Nephron progenitor cell (in vitro differentiated cells): ENCODE measurements around the gene SPATC1L.

Experiments used
- DNase-seq: peaks from one replicate; pipeline ENCODE4 v3.0.0; 2021
- H3K27ac Mint-ChIP-seq: 2 replicates; pipeline ENCODE4 v1.8.0; 2021; ENCODE audit warnings: mild to moderate bottlenecking, moderate library complexity, mixed read lengths
- H3K27me3 Mint-ChIP-seq: 2 replicates; pipeline ENCODE4 v1.8.0; 2021; ENCODE audit warnings: mild to moderate bottlenecking, low read depth, mixed read lengths; ENCODE audit not compliant: poor library complexity
- H3K36me3 Mint-ChIP-seq: 2 replicates; pipeline ENCODE4 v1.8.0; 2021; ENCODE audit warnings: low read depth, mixed read lengths
- H3K4me1 Mint-ChIP-seq: 2 replicates; pipeline ENCODE4 v1.8.0; 2021; ENCODE audit warnings: mixed read lengths
- H3K4me3 Mint-ChIP-seq: 2 replicates; pipeline ENCODE4 v1.8.0; 2021; ENCODE audit warnings: mild to moderate bottlenecking, moderate library complexity, mixed read lengths
- H3K9me3 Mint-ChIP-seq: 2 replicates; pipeline ENCODE4 v1.8.0; 2021; ENCODE audit warnings: mild to moderate bottlenecking, moderate library complexity, mixed read lengths
- CTCF ChIP-seq: fragments of 200-600 bp; sonication (generic); IDR thresholded peaks from 2 replicates; pipeline ENCODE4 v1.5.0; 2021; ENCODE audit warnings: antibody characterized with exemption

The SPATC1L gene

GRCh38 chr21:46157396-46157986 lies 26.8 kb downstream of the SPATC1L start:
- no peak for TF ChIP-seq CTCF
- H3K4me3 Mint-ChIP-seq: no peak overlapping the region
- no peak overlapping the region for H3K27ac Mint-ChIP-seq
- peaks cover 3% of the 10 kb centered on the region for H3K9me3 Mint-ChIP-seq
- H3K27me3 Mint-ChIP-seq: no peaks in the 10 kb centered on the region
- peaks cover 24% of the 10 kb centered on the region for H3K4me1 Mint-ChIP-seq
- H3K36me3 Mint-ChIP-seq: peaks cover 8% of the 10 kb centered on the region
- DNase-seq: no peak

- Mint-ChIP-seq H3K9me3 (no peaks in the 10 kb centered on the region), H3K4me3 (no peak overlapping the region), H3K36me3 (no peaks in the 10 kb centered on the region), H3K27me3 (no peaks in the 10 kb centered on the region), H3K4me1 (peaks cover 31% of the 10 kb centered on the region), H3K27ac (peak overlapping the region; percentile 92)
- DNase-seq: no peak
- TF ChIP-seq CTCF: no peak
These were observed 27.6 kb downstream of the SPATC1L start for GRCh38 chr21:46156678-46157077.

GRCh38 chr21:46156378-46156645 lies 27.9 kb downstream of the SPATC1L start:
- Mint-ChIP-seq H3K27me3 (no peaks in the 10 kb centered on the region), H3K4me1 (peaks cover 31% of the 10 kb centered on the region), H3K9me3 (no peaks in the 10 kb centered on the region), H3K27ac (peak overlapping the region; percentile 92), H3K4me3 (no peak overlapping the region), H3K36me3 (no peaks in the 10 kb centered on the region)
- no peak for TF ChIP-seq CTCF
- no peak for DNase-seq

- H3K9me3 Mint-ChIP-seq: no peaks in the 10 kb centered on the region
- DNase-seq: peak; percentile 29
- H3K27me3 Mint-ChIP-seq: no peaks in the 10 kb centered on the region
- H3K4me1 Mint-ChIP-seq: peaks cover 31% of the 10 kb centered on the region
- no peak for TF ChIP-seq CTCF
- H3K4me3 Mint-ChIP-seq: no peak within 1 kb of the TSS
- H3K36me3 Mint-ChIP-seq: no peaks in the 10 kb centered on the region
- peak within 1 kb of the TSS; percentile 92 for H3K27ac Mint-ChIP-seq
These were observed 28.5 kb downstream of the SPATC1L start, which contains the start of gene FTCD for GRCh38 chr21:46155514-46156377. FTCD (minus strand) TSS chr21:46155579; CDS start chr21:46155523, 56 bp downstream.

GRCh38 chr21:46154955-46155513 lies 29.2 kb downstream of the SPATC1L start:
- DNase-seq: no peak
- H3K27ac Mint-ChIP-seq: no peak overlapping the region
- TF ChIP-seq CTCF: no peak
- no peak overlapping the region for H3K4me3 Mint-ChIP-seq
- H3K9me3 Mint-ChIP-seq: no peaks in the 10 kb centered on the region
- no peaks in the 10 kb centered on the region for H3K27me3 Mint-ChIP-seq
- H3K4me1 Mint-ChIP-seq: peaks cover 31% of the 10 kb centered on the region
- no peaks in the 10 kb centered on the region for H3K36me3 Mint-ChIP-seq
